Measurements from ENCODE around the gene ELF4. TPM values are rescaled to one million over a fixed set of nuclear protein-coding genes. Genes with fewer than 3 reads are reported as not detected.
A peak's percentile ranks its signal among the peaks of the same experiment; 100 is the strongest.

ELF4 gene
- total RNA-seq, 3 donors from 2014 or later (not counting 1 experiment from before 2014, with no cell fraction given), result 83.3 to 105 (median 98.7) TPM

GRCh38 chrX:130083656-130084382, 26.5 kb downstream of the ELF4 start:
- Mint-ChIP-seq H3K4me1 (peaks cover 68 to 73% of the 10 kb centered on the region in 2 donors), H3K36me3 (no peaks in the 10 kb centered on the region), H3K9me3 (no peaks in the 10 kb centered on the region), H3K27ac (peak overlapping the region; percentile 84 to 88), H3K27me3 (ENCODE audit: low read depth in 2 of 2) (no peaks in the 10 kb centered on the region), H3K4me3 (peak overlapping the region; percentile 88)
- intact Hi-C loops (cut with micrococcal nuclease), result loop anchor here (2.0 to 5.0 kb wide), 2 partner anchors 23 to 88 kb away; partner anchors contain the start of gene RAB33A
- peaks cover 11% of the 10 kb centered on the region for H3K36me3 ChIP-seq (ENCODE audit: control insufficient read depth, insufficient read depth, low read length)
- TF ChIP-seq, protein P1, sequence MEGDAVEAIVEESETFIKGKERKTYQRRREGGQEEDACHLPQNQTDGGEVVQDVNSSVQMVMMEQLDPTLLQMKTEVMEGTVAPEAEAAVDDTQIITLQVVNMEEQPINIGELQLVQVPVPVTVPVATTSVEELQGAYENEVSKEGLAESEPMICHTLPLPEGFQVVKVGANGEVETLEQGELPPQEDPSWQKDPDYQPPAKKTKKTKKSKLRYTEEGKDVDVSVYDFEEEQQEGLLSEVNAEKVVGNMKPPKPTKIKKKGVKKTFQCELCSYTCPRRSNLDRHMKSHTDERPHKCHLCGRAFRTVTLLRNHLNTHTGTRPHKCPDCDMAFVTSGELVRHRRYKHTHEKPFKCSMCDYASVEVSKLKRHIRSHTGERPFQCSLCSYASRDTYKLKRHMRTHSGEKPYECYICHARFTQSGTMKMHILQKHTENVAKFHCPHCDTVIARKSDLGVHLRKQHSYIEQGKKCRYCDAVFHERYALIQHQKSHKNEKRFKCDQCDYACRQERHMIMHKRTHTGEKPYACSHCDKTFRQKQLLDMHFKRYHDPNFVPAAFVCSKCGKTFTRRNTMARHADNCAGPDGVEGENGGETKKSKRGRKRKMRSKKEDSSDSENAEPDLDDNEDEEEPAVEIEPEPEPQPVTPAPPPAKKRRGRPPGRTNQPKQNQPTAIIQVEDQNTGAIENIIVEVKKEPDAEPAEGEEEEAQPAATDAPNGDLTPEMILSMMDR (IDR thresholded peaks at IDR 0.05), result no peak
- H3K4me3 ChIP-seq (ENCODE audit: low read length), result peak overlapping the region; percentile 46
- H3K27me3 ChIP-seq (ENCODE audit: control insufficient read depth, insufficient read depth, low read length), result no peaks in the 10 kb centered on the region
- WGBS (ENCODE audit: insufficient coverage), result 6% methylated on average over 15 of the region's 15 CpGs
- no peaks in the 10 kb centered on the region for H3K9me3 ChIP-seq (ENCODE audit: control insufficient read depth, insufficient read depth, low read length)
- H3K27ac ChIP-seq (ENCODE audit: low read length), result peak overlapping the region; percentile 89
- peak in 1 of 2 donors; percentile 37 for DNase-seq
- ATAC-seq, result no peak
- peaks cover 93% of the 10 kb centered on the region for H3K4me1 ChIP-seq (ENCODE audit: control insufficient read depth, insufficient read depth, low read length)

DNA sequence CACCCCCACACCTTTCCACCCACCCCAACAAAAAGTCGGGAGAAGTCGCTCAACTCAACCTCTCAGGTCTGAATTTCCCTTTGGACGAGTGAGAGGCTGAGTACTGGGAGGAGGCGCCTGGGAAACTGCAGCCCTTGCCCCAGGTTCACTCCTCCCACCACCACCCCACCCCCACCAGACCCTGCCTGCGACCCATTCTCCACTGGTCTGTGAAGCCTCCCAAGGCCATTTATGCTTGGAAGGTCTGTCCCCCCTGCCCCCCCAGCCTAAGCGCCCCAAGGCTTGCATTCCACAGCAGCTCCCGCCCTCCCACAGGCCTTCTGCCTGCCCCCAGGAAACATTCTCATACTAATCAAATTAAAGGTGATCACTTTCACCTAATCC, 27.2 kb downstream of the ELF4 start:
- WGBS (ENCODE audit: insufficient coverage), result 28% methylated on average over 3 of the region's 7 CpGs

DNA sequence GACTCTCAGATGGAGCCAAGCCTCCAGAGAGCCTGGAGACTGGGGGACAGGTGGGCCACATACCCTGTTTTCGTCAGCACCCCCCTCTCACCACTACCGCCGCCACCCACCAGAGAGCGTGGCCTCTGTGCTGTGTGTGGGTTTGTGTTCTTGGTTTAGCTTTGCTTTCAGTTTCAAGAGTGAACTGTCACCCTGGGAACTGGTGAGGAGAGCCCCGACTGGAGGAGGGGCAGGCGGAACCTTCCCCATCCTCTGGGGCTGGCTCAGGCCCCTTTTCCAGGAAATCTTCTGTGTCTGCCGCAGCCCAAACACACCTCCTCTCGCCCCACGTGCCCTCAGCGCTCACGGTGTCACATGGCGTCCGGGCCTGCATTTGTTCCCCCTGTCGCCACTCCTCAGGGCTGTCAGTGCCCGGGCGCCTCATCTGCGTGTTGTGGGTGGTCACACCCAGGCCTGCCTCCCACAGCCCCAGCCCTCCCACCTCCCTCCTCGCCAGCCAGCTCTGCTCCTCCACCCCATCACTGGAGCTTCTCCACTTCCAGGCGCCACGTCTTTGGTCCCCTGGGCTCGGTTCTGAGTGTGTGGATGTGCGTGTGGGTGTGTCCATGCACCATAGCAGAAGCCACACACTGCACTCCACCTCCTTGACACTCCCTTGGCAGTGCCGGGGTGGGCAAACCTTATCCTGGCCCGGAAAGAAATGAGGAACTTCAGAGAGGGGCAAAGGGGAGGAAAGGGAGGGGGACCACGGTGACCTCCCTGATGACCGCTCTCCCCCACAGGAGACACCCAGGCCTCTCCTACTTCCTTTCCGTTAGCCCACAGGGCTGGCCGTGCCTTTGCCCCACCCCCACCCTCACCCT, 27.8 kb downstream of the ELF4 start:
- no peaks in the 10 kb centered on the region for H3K9me3 Mint-ChIP-seq
- TF ChIP-seq, protein P1 (IDR thresholded peaks at IDR 0.05), result peak; percentile 25
- ATAC-seq (peak; percentile 65 to 86 (median 77)), DNase-seq (peak; percentile 53 to 85)
- peaks cover 11% of the 10 kb centered on the region for H3K36me3 ChIP-seq (ENCODE audit: control insufficient read depth, insufficient read depth, low read length)
- peak overlapping the region; percentile 71 for H3K4me3 Mint-ChIP-seq
- 0% methylated on average over 14 of the region's 28 CpGs for WGBS (ENCODE audit: insufficient coverage)
- H3K9me3 ChIP-seq (ENCODE audit: control insufficient read depth, insufficient read depth, low read length), result no peaks in the 10 kb centered on the region
- H3K4me3 ChIP-seq (ENCODE audit: low read length), result peak overlapping the region; percentile 33
- no peaks in the 10 kb centered on the region for H3K27me3 ChIP-seq (ENCODE audit: control insufficient read depth, insufficient read depth, low read length)
- intact Hi-C loops (cut with micrococcal nuclease), result loop anchor here (1.0 to 5.0 kb wide), 2 partner anchors 38 to 90 kb away; partner anchors contain the start of gene RAB33A
- peaks cover 79% of the 10 kb centered on the region for H3K4me1 ChIP-seq (ENCODE audit: control insufficient read depth, insufficient read depth, low read length)
- H3K27ac Mint-ChIP-seq, result peak overlapping the region; percentile 84 to 88
- no peaks in the 10 kb centered on the region for H3K36me3 Mint-ChIP-seq
- H3K27me3 Mint-ChIP-seq (ENCODE audit: low read depth in 2 of 2), result no peaks in the 10 kb centered on the region
- H3K4me1 Mint-ChIP-seq, result peaks cover 61% of the 10 kb centered on the region in 2 donors
- H3K27ac ChIP-seq (ENCODE audit: low read length), result peak overlapping the region; percentile 89

More for the DNA sequence above, 27.2 kb downstream of the ELF4 start:
- TF ChIP-seq, protein P1 (IDR thresholded peaks at IDR 0.05), result no peak
- Histone ChIP-seq H3K4me1 (ENCODE audit: control insufficient read depth, insufficient read depth, low read length) (peaks cover 86% of the 10 kb centered on the region), H3K4me3 (ENCODE audit: low read length) (peak overlapping the region; percentile 33), H3K27ac (ENCODE audit: low read length) (peak overlapping the region; percentile 89), H3K9me3 (ENCODE audit: control insufficient read depth, insufficient read depth, low read length) (no peaks in the 10 kb centered on the region), H3K36me3 (ENCODE audit: control insufficient read depth, insufficient read depth, low read length) (peaks cover 11% of the 10 kb centered on the region), H3K27me3 (ENCODE audit: control insufficient read depth, insufficient read depth, low read length) (no peaks in the 10 kb centered on the region)
- H3K36me3 Mint-ChIP-seq, result no peaks in the 10 kb centered on the region
- H3K4me3 Mint-ChIP-seq, result peak overlapping the region; percentile 88
- DNase-seq (no peak), ATAC-seq (no peak)
- H3K27me3 Mint-ChIP-seq (ENCODE audit: low read depth in 2 of 2), result no peaks in the 10 kb centered on the region
- peak overlapping the region; percentile 84 to 88 for H3K27ac Mint-ChIP-seq
- intact Hi-C loops (cut with micrococcal nuclease), result loop anchor here (5.0 kb wide), 1 partner anchor 89 kb away; the partner anchor contains the start of gene RAB33A
- H3K4me1 Mint-ChIP-seq, result peaks cover 66 to 67% of the 10 kb centered on the region in 2 donors
- no peaks in the 10 kb centered on the region for H3K9me3 Mint-ChIP-seq

Measured in natural killer cell (primary cell).